Activated effector memory CD4-positive, alpha-beta T cell treated with anti-CD3 and anti-CD28 coated beads, Interleukin-2, amount 50 U/mL, for 16 hours (primary cell): ENCODE results near the gene RFX7.

Source experiments
- DNase-seq: peaks from one replicate; pipeline ENCODE4 v3.0.0-alpha.2; 2020

The RFX7 gene

GRCh38 chr15:56102441-56102840 lies 141.2 kb downstream of the RFX7 start:
- no peak for DNase-seq

DNA sequence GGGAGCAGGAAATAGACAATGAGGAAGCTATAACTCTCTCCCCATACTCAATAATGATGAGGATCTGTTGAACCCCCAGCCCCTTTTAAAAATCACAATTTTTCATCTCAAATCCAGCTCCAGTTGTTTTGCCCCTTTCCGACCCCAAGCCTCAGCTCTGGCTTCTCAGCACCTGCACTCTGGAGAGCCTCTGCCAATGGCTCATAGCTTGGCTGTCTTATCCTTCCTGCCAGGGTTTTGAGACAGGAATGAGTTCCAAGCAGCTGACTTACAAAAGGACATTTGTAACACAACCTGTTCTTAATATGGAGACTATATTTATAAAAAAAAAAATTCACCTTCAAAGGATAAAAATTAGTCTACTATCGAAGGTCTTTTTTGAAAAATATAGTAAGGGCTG lies 144.4 kb downstream of the RFX7 start:
- no peak for DNase-seq

DNA sequence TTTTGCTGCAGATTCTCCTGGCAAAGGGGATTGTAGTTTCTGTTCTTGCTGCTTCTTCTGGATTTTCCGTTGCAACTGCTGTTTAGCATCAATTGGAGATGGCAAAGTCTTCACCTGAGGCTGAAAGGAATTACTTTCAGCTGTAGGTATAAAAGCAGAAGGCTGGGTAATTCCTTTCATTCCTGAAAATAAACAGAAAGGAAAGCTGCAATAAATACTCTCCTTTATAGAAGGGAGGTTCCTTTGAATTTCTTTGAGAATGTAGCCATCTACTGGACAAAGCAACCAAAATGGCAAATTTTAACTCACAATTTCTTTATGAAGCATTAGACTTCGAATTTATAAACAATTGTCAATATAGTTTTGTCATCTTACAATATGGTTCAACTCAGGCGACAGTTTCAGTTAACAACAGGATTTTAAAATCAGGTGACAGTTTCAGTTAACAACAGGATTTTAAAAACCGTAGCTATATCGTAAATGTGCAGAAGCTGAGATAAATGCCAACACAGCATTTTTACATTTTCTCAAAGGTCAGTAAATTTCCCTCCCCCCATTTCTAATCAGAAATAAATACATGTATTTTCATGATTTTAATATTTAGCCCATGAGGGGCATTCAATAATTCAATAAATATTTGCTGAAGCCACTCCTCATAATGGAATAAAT lies 145.3 kb downstream of the RFX7 start:
- DNase-seq: no peak

- no peak for DNase-seq
Measured at GRCh38 chr15:56095406-56095805, 148.3 kb downstream of the RFX7 start.

DNA sequence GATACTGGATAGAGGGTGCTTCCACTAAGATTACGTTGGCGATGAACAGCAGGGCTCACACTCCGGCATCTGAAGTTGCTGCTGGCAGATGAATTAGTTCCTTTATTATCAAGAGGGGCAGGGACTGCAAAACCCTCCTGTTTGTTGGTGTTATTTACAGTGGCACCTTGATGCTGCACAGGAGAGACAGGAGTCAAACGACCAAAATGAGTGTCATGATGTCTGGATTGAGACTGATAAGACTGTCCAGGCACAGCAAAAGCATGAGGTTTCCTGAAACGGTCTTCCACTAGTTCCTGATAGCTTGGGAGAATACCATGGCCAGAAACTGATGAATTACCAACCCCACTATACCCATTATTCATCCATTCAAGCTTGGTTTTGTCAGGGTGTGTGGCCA lies 149.5 kb downstream of the RFX7 start:
- DNase-seq: no peak

DNA sequence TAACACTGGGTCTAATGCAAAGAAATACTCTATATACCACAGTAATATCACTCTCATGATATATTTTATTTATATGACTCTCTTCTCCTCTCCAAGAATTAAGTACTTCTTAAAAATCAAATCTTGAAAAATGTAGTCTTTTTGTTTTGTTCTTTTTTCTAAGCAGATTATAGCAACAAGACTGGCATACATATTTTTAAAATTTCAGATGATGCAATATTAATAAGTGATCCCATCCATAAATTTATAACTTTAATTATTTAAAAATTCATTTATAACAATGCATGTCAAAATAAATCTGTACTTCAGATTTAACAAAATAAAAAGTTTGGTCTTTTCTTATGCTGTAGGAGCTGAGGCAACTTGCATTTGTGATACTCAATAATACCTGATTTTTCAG lies 155.3 kb downstream of the RFX7 start:
- DNase-seq: no peak

DNA sequence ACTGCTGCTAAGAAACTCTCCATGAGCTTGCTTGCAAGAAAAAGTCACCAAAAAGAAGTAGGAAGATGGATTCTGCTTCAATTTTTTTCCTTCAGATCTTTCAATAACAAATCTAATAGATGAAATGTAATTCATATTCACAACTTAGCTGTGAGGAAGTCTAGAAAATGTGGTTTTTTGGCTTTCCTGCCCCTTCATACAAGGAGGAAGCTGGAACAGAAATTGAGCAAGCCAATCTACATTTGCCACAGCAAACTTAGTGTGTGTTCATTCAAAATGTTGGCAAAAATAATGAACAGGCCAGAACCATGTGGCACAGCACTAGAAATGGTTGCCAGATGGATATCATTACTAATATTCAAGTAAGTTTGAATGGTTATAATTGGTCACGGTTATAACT lies 157.1 kb downstream of the RFX7 start:
- no peak for DNase-seq

GRCh38 chr15:56082263-56082761 lies 161.4 kb downstream of the RFX7 start:
- DNase-seq: no peak

DNA sequence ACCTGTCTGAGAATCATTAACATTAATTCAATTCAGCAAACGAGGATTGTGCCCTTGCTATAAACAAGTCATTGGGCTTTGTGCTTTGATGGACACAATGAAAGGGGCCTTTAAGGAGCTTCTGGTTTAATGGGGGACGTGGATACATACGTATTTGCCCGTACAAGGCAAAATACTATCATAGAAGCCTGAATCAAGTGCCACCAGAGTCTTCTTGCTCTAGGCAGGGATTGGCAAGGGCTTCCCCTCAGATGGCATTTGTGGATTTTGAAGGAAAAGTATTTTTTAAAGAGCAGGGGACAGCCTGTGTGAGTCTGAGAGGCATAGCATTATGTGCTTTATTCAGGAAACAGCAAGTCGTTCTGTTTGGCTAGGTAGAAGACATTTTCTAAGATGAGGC lies 166.6 kb downstream of the RFX7 start:
- no peak for DNase-seq

DNA sequence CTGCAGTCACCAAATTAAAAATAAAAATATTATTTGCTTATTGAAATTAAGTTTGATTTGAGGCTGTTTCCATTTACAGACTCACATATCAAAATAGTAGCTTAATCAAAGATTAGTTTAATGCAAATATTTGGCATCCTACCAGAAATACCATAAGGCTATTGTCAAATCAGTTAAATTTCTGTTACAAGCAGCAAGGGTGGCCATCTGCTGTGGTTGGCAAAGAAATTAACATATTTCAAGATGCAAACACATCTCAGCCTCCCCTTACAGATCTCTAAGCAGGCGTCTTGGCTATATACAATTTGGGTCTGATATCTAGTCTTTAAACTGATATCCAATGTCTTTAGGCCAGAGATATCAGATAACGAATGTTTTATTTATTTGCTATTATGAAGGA lies 167.0 kb downstream of the RFX7 start:
- no peak for DNase-seq

DNA sequence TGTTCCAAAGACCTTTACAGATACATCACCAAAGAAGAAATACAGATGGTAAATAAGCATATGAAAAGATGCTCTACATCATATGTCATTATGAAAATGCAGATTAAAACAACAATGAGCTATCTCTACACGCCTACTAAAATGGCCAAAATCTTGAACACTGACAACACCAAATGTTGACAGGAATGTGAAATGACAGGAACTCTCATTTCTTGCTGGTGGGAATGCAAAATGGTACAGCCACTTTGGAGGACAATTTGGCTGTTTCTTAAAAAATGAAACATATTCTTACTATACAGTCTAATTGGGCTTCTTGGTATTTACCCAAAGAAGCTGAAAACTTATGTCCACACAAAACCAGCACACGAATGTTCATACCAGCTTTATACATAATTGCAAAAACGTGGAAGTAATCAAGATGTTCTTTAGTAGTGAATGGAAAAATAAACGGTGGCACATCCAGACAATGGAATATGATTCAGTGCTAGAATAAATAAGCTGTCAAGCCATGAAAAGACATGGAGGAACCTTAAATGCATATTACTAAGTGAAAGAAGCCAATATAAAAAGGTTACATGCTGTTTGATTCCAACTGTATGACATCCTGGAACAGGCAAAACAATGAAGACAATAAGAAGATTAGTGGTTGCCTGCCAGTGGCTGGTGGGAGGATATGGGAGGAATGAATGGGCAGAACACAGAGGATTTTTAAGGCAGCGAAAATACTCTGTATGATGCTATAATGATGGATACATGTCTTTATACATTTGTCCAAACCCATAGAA lies 169.0 kb downstream of the RFX7 start:
- DNase-seq: no peak

GRCh38 chr15:56064152-56064551 lies 179.5 kb downstream of the RFX7 start:
- DNase-seq: no peak

DNA sequence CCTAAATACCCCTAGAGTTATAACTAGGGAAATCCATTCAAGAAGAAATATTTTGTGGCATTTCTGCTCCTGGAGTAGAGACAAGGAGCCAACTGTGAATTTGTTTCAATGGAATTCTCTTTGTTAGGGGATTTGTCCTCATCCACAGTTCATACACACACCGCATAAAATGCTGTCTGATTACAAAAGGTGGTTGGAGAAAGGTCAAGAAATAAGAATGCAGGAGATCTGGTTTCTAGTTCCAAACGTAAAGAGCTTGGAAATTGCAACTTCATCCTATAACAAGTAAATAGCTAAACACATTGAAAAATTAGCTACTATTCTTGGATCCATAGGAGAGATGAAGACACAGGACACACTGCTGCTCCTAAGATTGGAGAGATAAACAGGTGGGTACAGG lies 184.0 kb downstream of the RFX7 start:
- DNase-seq: no peak

- no peak for DNase-seq
Measured at GRCh38 chr15:56058986-56059385, 184.7 kb downstream of the RFX7 start.

GRCh38 chr15:56056626-56057025 lies 187.1 kb downstream of the RFX7 start:
- no peak for DNase-seq

- no peak for DNase-seq
Measured at GRCh38 chr15:56053046-56053400, 190.7 kb downstream of the RFX7 start.

- no peak for DNase-seq
Measured at GRCh38 chr15:56052395-56053045, 191.2 kb downstream of the RFX7 start.

DNA sequence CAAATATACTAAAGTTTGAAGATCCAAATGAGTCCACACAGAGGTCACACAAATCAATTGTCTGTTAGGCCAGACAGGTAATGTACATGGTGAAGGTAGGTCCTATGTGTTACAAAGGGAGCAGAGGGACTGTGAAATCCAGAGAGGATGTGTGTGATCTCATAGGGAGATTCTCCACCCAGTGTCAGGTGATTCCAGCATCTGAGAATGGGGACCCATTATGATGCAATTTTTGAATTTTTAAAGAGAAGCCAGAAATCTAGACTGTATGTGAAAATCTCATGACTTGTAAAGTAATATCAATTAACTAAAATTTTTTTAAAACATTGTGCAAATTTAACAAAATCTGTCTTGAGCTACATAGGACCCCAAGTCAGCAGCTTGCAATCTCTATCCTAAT lies 192.0 kb downstream of the RFX7 start:
- no peak for DNase-seq

DNA sequence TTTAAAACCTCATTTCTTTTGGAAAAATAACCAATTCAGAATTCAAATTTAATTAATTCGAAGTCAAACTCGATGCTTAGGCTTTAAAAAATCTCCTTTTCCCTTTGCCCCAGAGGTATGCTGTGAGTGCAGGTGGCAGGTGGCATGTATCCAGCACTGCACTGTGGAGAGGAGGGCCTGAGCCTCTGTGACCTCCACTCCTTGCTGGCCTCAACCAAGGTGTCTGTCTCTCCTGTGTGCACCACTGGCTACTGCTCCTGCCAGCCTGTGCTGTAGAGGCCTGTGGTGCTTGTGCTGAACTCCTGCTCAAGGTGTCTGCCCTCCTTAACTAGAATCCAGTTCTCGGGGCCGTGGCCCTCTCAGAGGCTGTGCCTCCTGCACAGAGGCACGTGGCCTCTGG lies 194.1 kb downstream of the RFX7 start:
- no peak for DNase-seq

DNA sequence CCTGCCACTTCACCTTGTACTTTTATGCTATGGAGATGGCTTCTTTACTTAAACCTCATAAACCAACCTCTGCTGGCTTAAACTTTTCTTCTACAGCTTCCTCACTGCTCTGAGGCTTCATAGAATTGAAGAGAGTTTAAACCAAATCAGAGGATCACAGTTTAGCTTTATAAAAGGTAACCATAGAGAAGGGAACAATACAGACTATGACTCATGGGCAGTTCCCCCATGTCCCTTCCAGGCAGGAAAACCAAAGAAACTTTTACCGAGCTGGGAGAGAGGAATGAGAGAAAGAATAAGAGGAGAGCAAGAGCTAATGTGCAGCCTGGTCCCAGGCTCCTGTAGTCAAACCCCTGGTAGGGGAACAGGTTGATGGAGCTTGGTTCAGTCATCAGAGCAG lies 196.3 kb downstream of the RFX7 start:
- no peak for DNase-seq

- no peak for DNase-seq
Measured at GRCh38 chr15:56045068-56045748, 198.5 kb downstream of the RFX7 start.

GRCh38 chr15:56042982-56043980 lies 200.4 kb downstream of the RFX7 start:
- no peak for DNase-seq
